IPS-18c (cell line): ENCODE measurements around the gene MESP2.

ENCODE experiments used
- H3K4me3 ChIP-seq: 2 replicates; pipeline ENCODE4 v1.7.0; 2013; ENCODE audit warnings: low read depth, mild to moderate bottlenecking, low read length, moderate library complexity; ENCODE audit not compliant: insufficient read depth
- H3K9me3 ChIP-seq: one replicate; pipeline ENCODE4 v1.6.1; 2013; ENCODE audit warnings: mild to moderate bottlenecking, low read length, moderate library complexity; ENCODE audit not compliant: control insufficient read depth, insufficient read depth

Gene MESP2, protein sequence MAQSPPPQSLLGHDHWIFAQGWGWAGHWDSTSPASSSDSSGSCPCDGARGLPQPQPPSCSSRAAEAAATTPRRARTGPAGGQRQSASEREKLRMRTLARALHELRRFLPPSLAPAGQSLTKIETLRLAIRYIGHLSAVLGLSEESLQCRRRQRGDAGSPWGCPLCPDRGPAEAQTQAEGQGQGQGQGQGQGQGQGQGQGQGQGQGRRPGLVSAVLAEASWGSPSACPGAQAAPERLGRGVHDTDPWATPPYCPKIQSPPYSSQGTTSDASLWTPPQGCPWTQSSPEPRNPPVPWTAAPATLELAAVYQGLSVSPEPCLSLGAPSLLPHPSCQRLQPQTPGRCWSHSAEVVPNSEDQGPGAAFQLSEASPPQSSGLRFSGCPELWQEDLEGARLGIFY

DNA sequence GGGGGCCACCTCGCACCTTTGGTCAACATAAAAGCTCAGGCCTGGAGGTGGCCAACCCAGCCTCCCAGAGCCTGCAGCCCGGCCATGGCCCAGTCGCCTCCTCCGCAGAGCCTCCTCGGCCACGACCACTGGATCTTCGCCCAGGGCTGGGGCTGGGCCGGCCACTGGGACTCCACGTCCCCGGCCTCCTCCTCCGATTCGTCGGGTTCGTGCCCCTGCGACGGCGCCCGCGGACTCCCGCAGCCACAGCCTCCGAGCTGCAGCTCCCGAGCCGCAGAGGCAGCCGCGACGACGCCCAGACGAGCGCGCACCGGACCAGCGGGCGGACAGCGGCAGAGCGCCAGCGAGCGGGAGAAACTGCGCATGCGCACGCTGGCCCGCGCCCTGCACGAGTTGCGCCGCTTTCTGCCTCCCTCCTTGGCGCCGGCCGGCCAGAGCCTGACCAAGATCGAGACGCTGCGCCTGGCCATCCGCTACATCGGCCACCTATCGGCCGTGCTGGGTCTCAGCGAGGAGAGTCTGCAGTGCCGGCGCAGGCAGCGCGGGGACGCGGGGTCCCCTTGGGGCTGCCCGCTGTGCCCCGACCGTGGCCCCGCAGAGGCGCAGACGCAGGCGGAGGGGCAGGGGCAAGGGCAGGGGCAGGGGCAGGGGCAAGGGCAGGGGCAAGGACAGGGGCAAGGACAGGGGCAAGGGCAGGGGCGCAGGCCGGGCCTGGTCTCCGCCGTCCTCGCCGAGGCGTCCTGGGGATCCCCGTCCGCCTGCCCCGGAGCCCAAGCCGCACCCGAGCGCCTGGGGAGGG is at the start of gene MESP2:
MESP2 (plus strand) TSS at position 59 of the 799 bp plus-strand sequence; CDS start at position 85, 26 bp downstream.
- peak within 1 kb of the TSS; percentile 41; the same call in 1 of the 2 replicates for H3K4me3 ChIP-seq
- H3K9me3 ChIP-seq: no peaks in the 10 kb centered on the region

DNA sequence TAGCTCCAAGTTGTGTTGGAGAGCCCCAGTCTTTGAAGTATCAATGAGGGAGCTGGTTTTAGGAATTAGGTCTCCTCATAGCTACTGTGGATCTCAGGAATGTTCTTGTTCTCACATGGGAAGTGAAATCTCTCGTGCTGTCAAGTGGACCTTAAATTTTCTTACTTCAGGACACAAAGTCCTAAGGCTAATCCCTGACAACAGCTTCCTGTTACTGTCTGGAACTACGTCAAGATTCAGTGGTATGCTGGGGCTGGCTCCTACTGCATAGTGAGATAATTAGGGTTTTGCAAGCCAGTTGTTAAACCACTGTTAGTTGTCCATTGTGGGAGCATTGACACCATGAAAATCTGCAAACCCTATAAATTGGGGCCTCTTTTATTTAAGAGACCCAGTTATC is 47.9 kb upstream of the MESP2 start:
- Histone ChIP-seq H3K9me3 (no peaks in the 10 kb centered on the region), H3K4me3 (no peak overlapping the region)

DNA sequence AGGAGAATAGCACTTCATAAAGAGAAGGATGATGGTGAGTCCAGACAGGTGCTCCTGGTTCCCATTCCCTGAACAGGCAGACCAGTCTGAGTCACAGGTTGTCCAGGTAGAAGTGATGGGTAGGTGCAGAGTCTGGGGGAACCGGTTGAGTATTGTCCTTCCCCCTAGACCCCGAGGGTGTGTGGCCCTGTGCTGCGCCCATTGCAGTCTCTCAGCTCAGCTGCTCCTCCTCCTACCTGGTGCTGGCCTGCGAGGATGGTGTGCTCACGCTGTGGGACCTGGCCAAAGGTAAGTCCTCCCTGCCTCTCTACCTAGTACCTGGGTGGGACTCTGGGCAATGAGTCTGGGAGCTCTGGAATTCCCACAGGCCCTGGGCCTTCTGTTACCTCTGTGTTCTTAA is 44.9 kb upstream of the MESP2 start:
- H3K4me3 ChIP-seq: no peak overlapping the region
- H3K9me3 ChIP-seq: no peaks in the 10 kb centered on the region

DNA sequence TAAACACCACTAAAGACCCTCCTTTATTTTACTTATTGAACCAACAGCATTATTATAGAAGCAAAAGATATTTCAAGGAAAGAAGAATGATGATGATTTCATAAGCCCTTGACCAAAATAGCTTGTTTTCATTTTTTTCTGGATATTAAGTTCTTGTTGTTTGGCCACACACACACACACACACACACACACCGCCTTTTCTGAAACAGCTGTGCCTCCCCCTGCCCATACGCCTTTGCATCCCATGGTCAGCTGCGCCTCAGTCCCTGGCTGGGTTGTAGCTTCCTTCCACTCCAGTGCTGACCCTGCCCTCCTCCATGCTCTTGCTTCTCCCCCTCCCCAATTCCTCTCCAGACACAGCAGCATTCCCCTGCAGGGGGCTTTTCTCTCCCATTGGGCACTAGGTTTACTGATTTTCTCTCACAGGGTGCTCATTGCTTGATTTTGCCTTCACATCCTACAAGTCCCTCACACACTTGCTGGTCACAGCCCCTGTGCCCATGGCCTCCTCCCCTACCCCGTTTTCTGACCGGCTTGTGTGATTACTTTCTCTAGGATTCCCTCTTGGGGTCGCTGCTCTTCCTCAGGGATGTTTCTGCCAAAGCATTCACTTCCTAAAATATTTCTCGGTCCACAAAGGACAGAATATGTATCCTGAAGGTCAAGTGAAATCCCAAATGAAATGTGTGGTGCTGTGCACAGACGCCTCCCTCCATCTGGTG is 43.5 kb upstream of the MESP2 start:
- H3K9me3 ChIP-seq: no peaks in the 10 kb centered on the region
- H3K4me3 ChIP-seq: no peak overlapping the region

DNA sequence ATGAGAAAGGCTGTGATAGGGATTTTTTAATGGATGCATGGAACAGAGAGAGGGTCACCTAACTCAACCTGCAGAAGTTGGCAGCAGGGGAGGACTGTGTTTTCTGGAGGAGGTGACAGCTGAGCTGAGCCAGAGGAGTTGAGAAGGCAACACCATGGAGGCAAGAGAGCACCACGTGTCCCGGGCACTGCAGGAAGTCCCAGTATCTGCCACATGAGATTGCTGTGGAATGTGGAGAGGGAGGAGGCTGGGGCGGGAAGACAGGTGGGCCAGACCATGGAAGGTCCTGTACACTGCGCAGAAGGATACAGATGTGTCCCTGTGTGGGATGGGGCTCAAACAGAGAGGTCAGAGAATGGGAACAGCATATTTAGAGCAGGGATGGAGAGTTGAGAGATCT is 40.4 kb upstream of the MESP2 start:
- no peak overlapping the region for H3K4me3 ChIP-seq
- no peaks in the 10 kb centered on the region for H3K9me3 ChIP-seq

DNA sequence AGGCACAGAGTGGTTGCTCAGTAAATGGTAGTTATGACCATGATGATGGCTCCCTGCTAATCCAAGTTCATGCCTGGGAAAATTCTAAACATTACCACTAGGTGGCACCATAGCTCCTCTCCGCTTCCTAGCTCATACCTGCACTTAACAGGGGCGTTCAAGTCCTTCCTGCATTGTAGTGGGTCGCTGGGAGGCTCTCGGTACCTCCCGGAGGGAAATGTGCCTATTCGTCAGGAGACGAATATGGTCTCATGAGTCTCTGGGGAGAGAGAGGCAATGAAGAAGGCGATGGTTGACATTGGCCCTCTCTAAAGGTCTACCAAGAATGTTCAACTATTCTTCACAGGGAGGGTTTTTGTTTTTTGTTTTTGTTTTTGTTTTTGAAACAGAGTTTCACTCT is 36.0 kb upstream of the MESP2 start:
- H3K9me3 ChIP-seq: no peaks in the 10 kb centered on the region
- H3K4me3 ChIP-seq: no peak overlapping the region

DNA sequence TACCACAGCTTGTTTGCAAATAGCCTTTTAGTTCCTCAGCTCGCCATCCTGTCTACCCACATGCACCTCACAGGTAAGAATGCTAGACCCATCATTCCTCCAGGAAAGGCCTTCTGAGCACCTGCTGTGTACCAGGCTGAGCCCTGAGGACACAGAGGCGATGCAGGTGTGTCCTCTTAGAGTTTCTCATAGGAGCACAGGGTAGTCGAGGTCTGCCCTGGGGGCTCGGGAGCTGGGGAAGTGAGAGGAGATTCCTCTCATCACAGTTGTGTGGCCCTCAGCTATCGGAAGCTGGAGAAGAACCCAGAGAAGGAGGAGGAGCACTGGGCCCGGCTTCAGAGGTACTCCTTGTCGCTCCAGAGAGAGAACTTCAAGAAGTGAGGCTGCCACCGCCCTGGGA is 33.1 kb upstream of the MESP2 start:
- Histone ChIP-seq H3K4me3 (no peak overlapping the region), H3K9me3 (no peaks in the 10 kb centered on the region)

DNA sequence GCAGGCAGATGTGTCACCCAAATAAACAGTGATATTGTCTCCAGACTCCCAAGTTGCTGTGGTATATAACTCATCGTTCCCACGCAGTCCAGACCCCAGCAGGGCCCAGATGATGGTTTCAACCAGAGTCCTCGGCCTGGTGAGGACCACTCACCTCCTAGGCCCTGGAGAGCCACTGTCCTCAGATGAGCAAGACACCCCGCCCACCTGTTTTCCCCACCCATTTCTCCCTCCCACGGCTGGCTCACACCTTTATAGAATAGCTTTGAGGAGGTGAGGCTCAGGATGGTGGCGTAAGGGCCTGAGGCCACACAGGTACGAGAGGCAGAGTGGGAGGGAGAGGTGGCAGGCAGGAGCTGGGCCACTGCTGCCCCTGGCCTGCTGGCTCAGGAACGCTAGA is 32.5 kb upstream of the MESP2 start:
- peaks cover 2% of the 10 kb centered on the region for H3K9me3 ChIP-seq
- no peak overlapping the region for H3K4me3 ChIP-seq

DNA sequence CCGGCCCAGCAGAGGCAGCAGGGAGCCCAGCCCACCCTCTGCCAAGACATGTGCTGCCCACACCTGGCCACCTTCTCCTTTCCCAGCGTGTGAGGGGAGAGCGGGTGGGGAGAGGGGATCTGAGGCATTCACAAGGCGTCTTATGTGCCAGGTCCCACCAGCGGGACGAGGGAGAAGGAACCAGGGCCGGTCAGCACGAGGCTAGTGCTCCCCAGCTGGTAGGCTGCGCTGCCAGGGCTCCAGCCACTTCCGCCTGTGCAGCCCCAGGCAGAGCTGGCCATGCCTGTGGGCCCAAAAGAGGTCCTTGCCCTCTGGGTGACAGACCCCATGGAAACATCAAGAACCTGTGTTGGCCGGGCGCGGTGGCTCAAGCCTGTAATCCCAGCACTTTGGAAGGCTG is 31.0 kb upstream of the MESP2 start:
- peaks cover 3% of the 10 kb centered on the region for H3K9me3 ChIP-seq

DNA sequence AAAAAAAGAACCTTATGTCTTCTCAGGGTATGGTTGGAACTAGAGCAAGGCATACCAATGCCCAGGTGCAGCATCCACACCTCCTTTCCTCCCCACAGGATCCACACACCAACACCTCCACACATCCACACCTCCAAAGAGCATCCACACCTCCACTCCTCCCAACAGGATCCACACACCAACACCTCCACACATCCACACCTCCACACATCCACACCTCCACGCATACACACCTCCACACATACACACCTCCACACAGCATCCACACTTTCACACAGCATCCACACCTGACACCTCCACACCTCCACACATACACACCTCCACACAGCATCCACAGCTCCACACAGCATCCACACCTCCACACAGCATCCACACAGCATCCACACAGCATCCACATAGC is 30.4 kb upstream of the MESP2 start:
- H3K9me3 ChIP-seq: peaks cover 3% of the 10 kb centered on the region
- no peak overlapping the region for H3K4me3 ChIP-seq

More for the DNA sequence above, 31.0 kb upstream of the MESP2 start:
- no peak overlapping the region for H3K4me3 ChIP-seq

DNA sequence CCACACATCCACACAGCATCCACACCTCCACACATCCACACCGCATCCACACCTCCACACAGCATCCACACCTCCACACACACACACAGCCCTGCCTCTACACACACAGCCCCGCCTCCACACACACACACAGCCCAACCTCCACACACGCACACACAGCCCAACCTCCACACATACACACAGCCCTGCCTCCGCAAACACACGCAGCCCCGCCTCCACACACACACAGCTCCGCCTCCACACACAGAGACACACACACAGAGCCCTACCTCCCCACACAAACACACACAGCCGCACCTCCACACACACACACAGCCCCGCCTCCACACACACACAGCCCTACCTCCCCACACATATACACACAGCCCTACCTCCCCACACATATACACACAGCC is 29.7 kb upstream of the MESP2 start:
- Histone ChIP-seq H3K9me3 (peaks cover 3% of the 10 kb centered on the region), H3K4me3 (no peak overlapping the region)

DNA sequence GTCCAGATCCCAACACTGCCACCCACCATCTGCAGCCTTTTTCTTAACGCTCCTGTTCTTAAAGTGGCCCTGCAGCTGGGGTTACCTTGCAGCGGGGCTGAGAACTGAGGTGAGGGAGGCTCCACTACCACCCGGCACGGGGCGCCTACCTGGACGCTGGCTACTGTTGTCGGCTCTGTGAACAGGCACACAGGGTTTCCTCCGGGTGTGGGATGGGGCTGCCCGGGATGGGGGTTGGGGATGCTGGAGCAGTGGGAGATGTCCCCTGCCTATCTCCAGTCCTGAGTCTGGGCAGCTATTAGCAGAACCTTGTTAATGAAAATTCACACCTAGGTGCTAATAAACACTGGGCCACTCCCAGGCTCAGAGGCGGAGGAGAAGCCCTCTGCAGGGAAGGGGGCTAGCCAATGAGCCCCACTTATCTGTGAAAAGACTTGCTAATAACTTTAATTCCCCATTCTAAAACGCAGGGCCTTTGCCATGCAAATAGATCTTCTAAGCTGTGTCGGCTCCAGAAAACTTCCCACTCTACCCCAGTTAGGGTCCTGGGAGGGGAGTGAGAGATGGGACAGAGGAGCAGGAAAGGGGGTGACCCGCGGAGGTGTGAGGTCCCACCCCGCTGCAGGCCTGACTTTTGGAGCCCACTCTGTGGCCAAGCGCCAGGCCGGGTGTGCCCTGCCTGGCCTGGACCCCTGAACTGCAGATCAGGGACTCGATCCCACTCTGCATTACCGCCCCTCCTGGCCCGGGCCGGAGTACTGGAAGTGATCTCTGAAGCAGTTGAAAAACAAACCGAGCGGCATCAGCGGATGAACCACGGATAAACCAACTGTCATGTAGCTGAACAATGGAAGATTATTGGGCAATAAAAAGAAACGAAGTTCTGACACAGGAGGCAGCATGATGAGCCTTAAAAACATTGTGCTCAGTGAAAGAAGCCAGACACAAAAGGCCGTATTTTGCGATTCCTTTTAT is 28.1 kb upstream of the MESP2 start:
- H3K9me3 ChIP-seq: peaks cover 3% of the 10 kb centered on the region
- peak overlapping the region; percentile 49 for H3K4me3 ChIP-seq

DNA sequence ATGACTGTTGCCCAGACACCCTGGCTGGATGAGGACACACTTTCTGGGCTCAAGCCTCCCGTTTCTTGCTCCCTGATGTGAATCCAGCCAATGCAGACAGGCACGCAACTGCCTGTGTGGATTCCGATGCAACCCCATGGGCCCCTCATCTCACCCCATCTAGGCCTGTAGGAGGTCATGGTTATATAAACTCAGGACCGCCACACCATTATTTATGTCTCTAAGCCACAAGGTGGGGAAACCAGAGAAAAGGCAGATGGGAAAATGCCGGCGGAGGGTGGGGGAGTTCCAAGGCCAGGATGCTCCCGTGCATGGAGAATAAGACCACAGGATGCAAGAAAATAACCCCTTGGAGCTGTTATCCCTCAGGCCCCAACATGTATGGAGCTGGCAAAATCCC is 27.1 kb upstream of the MESP2 start:
- Histone ChIP-seq H3K4me3 (no peak overlapping the region), H3K9me3 (peaks cover 3% of the 10 kb centered on the region)

DNA sequence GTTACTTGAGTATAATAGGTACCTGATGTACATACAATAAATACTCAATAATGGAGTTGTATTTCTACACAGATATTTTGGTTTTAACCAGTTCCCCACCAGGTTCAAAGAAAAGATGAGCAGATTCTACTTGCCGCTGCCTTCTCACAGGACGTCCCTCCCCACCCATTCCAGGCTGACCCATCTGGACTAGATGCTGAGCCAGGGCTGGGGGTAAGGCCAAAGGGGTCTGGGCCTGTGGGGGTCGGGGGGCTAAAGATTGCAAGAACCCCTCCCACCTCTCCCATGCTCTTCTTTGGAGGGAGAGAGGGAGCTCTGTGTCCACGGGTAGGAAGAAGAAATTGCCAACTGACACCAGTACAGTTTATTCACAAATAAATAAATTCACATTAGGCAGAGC is 26.6 kb upstream of the MESP2 start:
- Histone ChIP-seq H3K4me3 (no peak overlapping the region), H3K9me3 (peaks cover 3% of the 10 kb centered on the region)

DNA sequence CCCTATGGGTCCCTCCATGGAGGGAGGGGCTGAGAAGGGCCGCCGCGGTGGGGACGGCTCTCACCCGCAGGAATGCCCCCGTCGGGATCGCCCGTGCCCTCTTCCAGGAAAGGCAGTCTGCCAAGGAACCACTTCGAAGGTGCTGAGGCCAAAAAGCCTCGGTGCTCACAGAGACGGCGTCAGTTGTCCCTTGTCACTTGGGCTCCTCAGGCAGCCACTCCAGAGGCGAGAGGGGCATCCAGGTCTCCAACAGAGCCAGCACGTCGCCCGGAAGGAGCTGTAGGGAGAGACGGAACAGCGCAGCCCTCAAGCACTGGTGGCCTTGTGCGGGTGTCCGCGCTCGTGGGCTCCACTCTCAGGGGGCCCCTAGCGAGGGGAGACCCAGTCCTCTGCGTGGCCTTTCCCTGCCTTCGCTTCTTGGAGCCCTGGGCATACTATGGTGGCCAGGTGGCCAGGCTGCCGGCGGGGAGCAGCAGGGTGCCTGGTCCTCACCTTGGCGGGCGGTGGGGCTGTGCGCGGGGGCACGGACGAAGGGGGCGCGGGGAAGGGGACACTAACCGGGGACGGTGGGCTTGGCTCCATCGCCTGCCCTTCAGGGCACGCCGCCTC is 26.1 kb upstream of the MESP2 start:
- peaks cover 3% of the 10 kb centered on the region for H3K9me3 ChIP-seq
- H3K4me3 ChIP-seq: peak overlapping the region; percentile 55
